ENCODE data around the gene PABPN1L. TPM values are rescaled to one million over a fixed set of nuclear protein-coding genes. Genes with fewer than 3 reads are reported as not detected.

The PABPN1L gene
- total and polyA plus RNA-seq, 7 donors = not detected

DNA sequence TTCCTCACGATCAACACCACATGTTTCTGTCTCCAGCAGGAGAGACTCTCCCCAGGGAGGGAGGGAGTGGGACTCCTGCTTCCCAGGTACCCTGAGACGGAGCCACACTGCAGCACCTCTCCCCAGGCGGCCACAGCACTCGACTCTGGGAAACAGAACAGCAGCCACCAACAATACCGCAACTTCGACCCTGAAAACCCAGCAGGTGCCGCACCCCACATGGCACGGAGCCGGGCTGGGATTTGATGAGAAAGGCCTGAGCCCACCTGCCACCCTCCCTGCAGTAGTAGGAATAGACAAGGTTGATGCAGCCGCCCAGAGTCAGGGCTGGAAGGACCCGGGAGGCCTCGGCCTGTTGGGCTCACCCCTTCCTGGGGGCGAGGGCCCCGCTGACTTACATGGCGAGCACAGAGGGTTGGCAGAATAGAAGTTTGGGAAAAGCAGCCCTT lies 24.1 kb downstream of the PABPN1L start:
- H3K36me3 ChIP-seq (ENCODE audit: insufficient read depth in 1 of 2, low read depth in 1 of 2) = peaks cover 0 to 19% of the 10 kb centered on the region in 2 donors
- H3K9me3 ChIP-seq = no peaks in the 10 kb centered on the region
- no peaks in the 10 kb centered on the region for H3K4me1 ChIP-seq
- H3K27ac ChIP-seq = no peak overlapping the region
- WGBS, 3 donors = 78 to 95% (median 91%) methylated on average over 13 to 15 of the region's 15 CpGs
- H3K27me3 ChIP-seq (ENCODE audit: insufficient read depth in 3 of 3, low read length in 2 of 3) = no peaks in the 10 kb centered on the region
- no peak overlapping the region for H3K4me3 ChIP-seq
- intact Hi-C loops (cut with DNase I) = no loop called here
- no peak for DNase-seq
- no peak for ATAC-seq
- TF ChIP-seq, protein P1, sequence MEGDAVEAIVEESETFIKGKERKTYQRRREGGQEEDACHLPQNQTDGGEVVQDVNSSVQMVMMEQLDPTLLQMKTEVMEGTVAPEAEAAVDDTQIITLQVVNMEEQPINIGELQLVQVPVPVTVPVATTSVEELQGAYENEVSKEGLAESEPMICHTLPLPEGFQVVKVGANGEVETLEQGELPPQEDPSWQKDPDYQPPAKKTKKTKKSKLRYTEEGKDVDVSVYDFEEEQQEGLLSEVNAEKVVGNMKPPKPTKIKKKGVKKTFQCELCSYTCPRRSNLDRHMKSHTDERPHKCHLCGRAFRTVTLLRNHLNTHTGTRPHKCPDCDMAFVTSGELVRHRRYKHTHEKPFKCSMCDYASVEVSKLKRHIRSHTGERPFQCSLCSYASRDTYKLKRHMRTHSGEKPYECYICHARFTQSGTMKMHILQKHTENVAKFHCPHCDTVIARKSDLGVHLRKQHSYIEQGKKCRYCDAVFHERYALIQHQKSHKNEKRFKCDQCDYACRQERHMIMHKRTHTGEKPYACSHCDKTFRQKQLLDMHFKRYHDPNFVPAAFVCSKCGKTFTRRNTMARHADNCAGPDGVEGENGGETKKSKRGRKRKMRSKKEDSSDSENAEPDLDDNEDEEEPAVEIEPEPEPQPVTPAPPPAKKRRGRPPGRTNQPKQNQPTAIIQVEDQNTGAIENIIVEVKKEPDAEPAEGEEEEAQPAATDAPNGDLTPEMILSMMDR (IDR thresholded peaks at IDR 0.05) = no peak

DNA sequence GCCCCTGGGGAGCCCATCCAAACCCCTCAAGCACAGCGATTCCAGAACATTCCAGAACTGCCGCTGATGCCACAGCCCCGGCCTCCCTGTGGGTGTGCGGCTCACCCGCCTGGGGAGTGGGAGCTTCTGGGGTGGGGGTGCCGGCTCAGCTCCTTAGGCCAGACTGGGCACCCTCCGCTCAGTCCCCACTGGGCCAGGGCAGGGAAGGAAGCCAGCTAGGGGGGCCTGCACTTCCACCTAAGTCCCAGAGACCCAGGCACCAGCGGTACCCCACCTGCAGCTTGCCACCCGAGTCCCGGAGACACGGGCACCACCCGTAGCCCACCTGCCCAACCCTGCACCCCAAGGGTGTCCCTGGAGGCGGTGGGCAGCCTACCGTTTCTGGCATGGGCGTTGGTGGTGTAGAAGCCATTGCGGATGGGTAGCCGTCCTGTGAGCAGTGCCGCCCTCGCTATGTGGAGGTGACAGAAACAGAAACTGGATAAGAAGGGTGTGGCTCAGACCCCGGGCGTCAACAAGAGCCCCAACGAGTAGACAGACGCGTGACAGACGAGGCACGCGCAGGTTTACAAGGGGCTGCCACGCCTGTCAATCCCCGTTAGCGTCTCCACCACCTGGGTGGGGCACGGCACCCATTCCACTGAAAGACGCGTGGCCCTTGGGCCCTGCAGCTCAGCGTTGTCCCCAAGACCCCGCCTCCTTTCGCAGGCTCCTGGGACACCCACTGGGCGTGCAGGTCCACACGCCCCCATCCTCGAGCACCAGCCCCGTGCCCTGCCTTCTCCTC lies 24.7 kb downstream of the PABPN1L start:
- no peak for ATAC-seq
- Histone ChIP-seq H3K27ac (no peak overlapping the region), H3K27me3 (ENCODE audit: insufficient read depth in 3 of 3, low read length in 2 of 3) (no peaks in the 10 kb centered on the region), H3K9me3 (no peaks in the 10 kb centered on the region), H3K4me3 (no peak overlapping the region), H3K4me1 (no peaks in the 10 kb centered on the region), H3K36me3 (ENCODE audit: insufficient read depth in 1 of 2, low read depth in 1 of 2) (peaks cover 0 to 19% of the 10 kb centered on the region in 2 donors)
- 93 to 94% (median 94%) methylated on average over 40 of the region's 40 CpGs for WGBS, 3 donors
- DNase-seq = no peak
- TF ChIP-seq, protein P1 (IDR thresholded peaks at IDR 0.05) = no peak
- intact Hi-C loops (cut with DNase I) = no loop called here

DNA sequence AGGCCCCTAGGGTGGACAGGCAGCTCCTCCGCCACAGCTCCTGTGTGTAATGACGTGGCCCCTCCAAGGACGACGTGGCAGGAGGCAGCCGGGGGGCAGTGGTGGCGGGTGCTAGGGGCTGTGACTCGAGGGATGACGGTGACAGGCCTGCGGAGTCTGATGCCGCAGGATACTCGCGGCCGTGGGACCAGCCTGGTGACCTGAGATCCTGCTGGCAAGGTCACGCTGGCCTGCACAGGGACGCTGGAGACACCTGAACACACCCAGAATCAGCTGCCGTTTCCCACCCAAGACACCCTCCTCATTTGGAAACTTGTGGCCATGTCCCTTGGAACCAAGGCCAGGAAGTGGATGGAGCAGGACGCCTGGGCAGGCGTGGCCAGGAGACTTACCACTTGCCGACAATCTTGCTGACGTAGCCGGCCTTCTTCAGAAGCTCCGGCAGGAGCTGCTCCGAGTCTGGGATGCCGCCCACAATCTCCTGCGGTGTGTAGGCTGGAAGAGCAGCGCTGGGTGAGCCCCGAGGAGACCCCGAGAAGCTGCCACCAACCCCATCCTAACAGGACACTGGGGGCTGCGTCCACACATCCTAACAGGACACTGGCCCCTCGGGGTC lies 25.8 kb downstream of the PABPN1L start:
- 92 to 94% (median 94%) methylated on average over 30 of the region's 30 CpGs for WGBS, 3 donors
- TF ChIP-seq, protein P1 (IDR thresholded peaks at IDR 0.05) = no peak
- no peaks in the 10 kb centered on the region for H3K27me3 ChIP-seq (ENCODE audit: insufficient read depth in 3 of 3, low read length in 2 of 3)
- intact Hi-C loops (cut with DNase I) = no loop called here
- H3K9me3 ChIP-seq = no peaks in the 10 kb centered on the region
- no peak for ATAC-seq
- no peak overlapping the region for H3K27ac ChIP-seq
- no peak overlapping the region for H3K4me3 ChIP-seq
- no peaks in the 10 kb centered on the region for H3K4me1 ChIP-seq
- no peak for DNase-seq
- peaks cover 0 to 19% of the 10 kb centered on the region in 2 donors for H3K36me3 ChIP-seq (ENCODE audit: insufficient read depth in 1 of 2, low read depth in 1 of 2)

DNA sequence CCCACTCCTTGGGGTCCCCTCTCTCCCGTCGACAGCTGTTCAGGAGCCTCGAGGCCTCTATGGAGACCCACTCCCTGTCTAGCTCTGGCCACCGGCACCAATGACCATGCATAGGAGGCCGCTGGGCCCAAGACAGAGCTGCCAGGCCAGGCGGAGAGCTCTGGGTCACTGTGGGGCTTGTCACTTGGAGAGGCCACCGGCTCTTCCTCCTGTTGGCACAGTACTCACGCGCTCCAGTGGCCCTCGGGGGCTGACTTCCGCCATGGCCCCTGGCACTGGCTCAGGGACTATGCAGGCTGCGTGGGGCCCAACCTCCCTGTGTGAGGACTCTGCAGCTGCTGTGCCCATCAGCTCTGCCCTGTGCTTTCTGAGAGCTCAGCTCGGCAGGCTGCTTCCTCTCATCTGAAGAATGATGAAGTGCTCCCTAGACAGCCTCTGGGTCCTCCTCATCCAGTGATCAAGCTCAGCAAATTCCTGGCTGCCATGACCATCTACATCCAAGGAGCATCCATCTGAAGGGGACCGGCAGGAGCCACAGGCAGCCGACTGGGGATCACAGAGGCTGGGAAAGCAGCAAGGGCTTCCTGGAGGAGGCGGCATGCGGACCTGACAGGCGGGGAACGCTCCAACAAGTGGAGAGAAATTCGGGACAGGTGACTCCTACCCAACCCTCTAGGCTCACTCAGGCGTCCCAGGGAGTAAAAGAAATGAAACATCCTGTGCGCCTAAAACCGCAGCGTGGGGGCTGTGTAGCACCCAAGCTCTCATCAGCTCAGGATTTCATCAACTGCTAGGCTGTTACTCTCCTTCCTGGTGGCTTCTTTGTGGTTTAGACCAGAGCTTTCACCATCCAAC lies 26.5 kb downstream of the PABPN1L start:
- Histone ChIP-seq H3K27me3 (ENCODE audit: insufficient read depth in 3 of 3, low read length in 2 of 3) (no peaks in the 10 kb centered on the region), H3K9me3 (no peaks in the 10 kb centered on the region), H3K4me3 (no peak overlapping the region), H3K36me3 (ENCODE audit: insufficient read depth in 1 of 2, low read depth in 1 of 2) (peaks cover 0 to 25% of the 10 kb centered on the region in 2 donors), H3K27ac (no peak overlapping the region), H3K4me1 (no peaks in the 10 kb centered on the region)
- no peak for ATAC-seq
- TF ChIP-seq, protein P1 (IDR thresholded peaks at IDR 0.05) = no peak
- no peak for DNase-seq
- 83 to 89% (median 86%) methylated on average over 24 of the region's 24 CpGs for WGBS, 3 donors
- intact Hi-C loops (cut with DNase I) = no loop called here

Data from psoas muscle (tissue), 8 donors.